ENCODE data around the gene TSPAN18. TPM values are rescaled to one million over a fixed set of nuclear protein-coding genes. Genes with fewer than 3 reads are reported as not detected.

TSPAN18 gene
- total RNA-seq, 2 experiments from 2014 or later: 0.85 to 0.92 TPM

GRCh38 chr11:44952082-44952481 is 225.3 kb downstream of the TSPAN18 start:
- Mint-ChIP-seq H3K27me3 (no peaks in the 10 kb centered on the region), H3K9me3 (no peaks in the 10 kb centered on the region), H3K36me3 (ENCODE audit: low read depth) (no peaks in the 10 kb centered on the region), H3K4me3 (no peak overlapping the region), H3K4me1 (ENCODE audit: low read depth) (peaks cover 23% of the 10 kb centered on the region), H3K27ac (no peak overlapping the region)
- POLR2A ChIA-PET: no interaction called here
- intact Hi-C loops (cut with micrococcal nuclease): no loop called here
- TF ChIP-seq CTCF (IDR thresholded peaks at IDR 0.05): no peak
- ATAC-seq (no peak), DNase-seq (no peak)
- CTCF ChIA-PET: interaction anchor here (1.0 to 1.6 kb wide), 2 partner anchors 16 to 153 kb away, joined by 3 to 10 read pairs; no protein-coding TSS in a partner anchor

- H3K9me3 Mint-ChIP-seq: no peaks in the 10 kb centered on the region
- POLR2A ChIA-PET: interaction anchor here (1.0 kb wide), 1 partner anchor 30 kb away, joined by 3 read pairs; no protein-coding TSS in a partner anchor
- intact Hi-C loops (cut with micrococcal nuclease): no loop called here
- ATAC-seq: no peak
- H3K27me3 Mint-ChIP-seq: no peaks in the 10 kb centered on the region
- H3K4me3 Mint-ChIP-seq: no peak overlapping the region
- CTCF ChIA-PET: interaction anchor here (1.0 to 1.6 kb wide), 3 partner anchors 16 to 152 kb away, joined by 3 to 10 read pairs (median 3); no protein-coding TSS in a partner anchor
- no peak for DNase-seq
- no peak overlapping the region for H3K27ac Mint-ChIP-seq
- H3K4me1 Mint-ChIP-seq (ENCODE audit: low read depth): peaks cover 23% of the 10 kb centered on the region
- no peaks in the 10 kb centered on the region for H3K36me3 Mint-ChIP-seq (ENCODE audit: low read depth)
- no peak for TF ChIP-seq CTCF (IDR thresholded peaks at IDR 0.05)
These were observed 225.9 kb downstream of the TSPAN18 start for GRCh38 chr11:44952500-44953260.

DNA sequence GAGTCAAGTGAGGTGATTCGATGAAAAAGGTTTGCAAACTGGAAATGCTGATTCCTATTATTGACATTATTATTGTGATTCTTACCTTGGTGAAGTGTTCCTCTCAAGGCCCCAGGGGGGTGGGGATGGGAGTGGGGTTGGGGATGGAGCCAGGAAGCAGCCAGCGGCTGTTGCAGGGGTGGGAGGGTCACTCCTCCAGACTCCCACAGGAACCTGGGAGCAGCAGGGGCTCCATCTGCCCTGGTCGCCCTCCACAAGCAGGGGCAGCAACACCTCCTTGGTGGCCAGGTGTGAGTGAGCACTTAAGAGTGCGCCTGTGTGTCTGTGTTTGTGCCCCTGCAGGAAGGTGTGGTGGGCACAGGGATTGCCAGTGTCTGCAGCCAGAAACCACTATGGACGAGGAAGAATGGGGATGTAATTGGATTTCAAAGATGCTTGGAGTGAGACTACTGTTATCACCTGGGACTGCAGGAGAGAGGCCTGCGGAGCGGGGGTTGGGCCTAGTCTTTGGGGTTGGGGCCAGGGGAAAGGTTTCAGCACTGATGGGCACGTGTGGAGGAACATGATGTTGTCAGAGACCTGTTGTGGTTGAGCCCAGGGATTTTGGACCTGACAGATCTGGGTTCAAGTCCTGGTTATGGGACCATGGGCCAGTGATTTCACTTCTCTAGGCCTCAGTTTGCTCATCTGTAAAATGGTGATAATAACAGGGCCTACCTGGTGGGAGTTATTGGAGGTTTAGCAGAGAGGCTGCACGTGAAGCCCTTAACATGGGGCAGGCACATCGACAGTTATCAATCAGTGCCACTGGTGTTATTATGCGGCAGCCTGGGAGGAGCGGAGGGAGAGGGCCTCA is 227.5 kb downstream of the TSPAN18 start:
- TF ChIP-seq CTCF (IDR thresholded peaks at IDR 0.05): no peak
- DNase-seq (no peak), ATAC-seq (no peak)
- Mint-ChIP-seq H3K9me3 (no peaks in the 10 kb centered on the region), H3K4me1 (ENCODE audit: low read depth) (peaks cover 17% of the 10 kb centered on the region), H3K27ac (no peak overlapping the region), H3K36me3 (ENCODE audit: low read depth) (no peaks in the 10 kb centered on the region), H3K27me3 (no peaks in the 10 kb centered on the region), H3K4me3 (no peak overlapping the region)
- intact Hi-C loops (cut with micrococcal nuclease): no loop called here
- ChIA-PET POLR2A (interaction anchor here (1.5 kb wide), 1 partner anchor 149 kb away, joined by 4 read pairs; no protein-coding TSS in a partner anchor), CTCF (interaction anchor here (0.7 to 1.0 kb wide), 3 partner anchors 17 to 151 kb away, joined by 3 read pairs; no protein-coding TSS in a partner anchor)

- CTCF ChIA-PET: interaction anchor here (0.7 to 1.0 kb wide), 4 partner anchors 18 to 150 kb away, joined by 3 to 4 read pairs (median 3); no protein-coding TSS in a partner anchor
- intact Hi-C loops (cut with micrococcal nuclease): no loop called here
- peak; percentile 45 for ATAC-seq
These were observed 228.4 kb downstream of the TSPAN18 start for GRCh38 chr11:44955015-44955738.

More at GRCh38 chr11:44955015-44955738, 228.4 kb downstream of the TSPAN18 start:
- Mint-ChIP-seq H3K4me1 (ENCODE audit: low read depth) (peaks cover 17% of the 10 kb centered on the region), H3K27ac (no peak overlapping the region), H3K9me3 (no peaks in the 10 kb centered on the region), H3K36me3 (ENCODE audit: low read depth) (no peaks in the 10 kb centered on the region), H3K4me3 (no peak overlapping the region), H3K27me3 (no peaks in the 10 kb centered on the region)
- TF ChIP-seq CTCF (IDR thresholded peaks at IDR 0.05): no peak
- DNase-seq: peak; percentile 53
- POLR2A ChIA-PET: interaction anchor here (1.5 kb wide), 1 partner anchor 148 kb away, joined by 4 read pairs; no protein-coding TSS in a partner anchor

Measured in activated CD8-positive, alpha-beta T cell treated with anti-CD3 and anti-CD28 coated beads for 36 hours (primary cell).